HG03060 (cell line): ENCODE data around the gene GRB14.
"Not testable (repeated sequence)": the region's sequence is repeated elsewhere in the genome, so short reads cannot be mapped to it uniquely, and the experiment has no call there.

ENCODE experiments used
- ATAC-seq: cut with Tn5 transposase; IDR thresholded peaks from one replicate; pipeline ENCODE4 v1.9.1; 2021; ENCODE audit warnings: low read depth, moderate number of reproducible peaks; ENCODE audit not compliant: unreplicated experiment

Gene GRB14

GRCh38 chr2:164504253-164504652, 117.0 kb downstream of the GRB14 start:
- ATAC-seq = no peak

- no peak for ATAC-seq
Measured at GRCh38 chr2:164498836-164499235, 122.4 kb downstream of the GRB14 start.

GRCh38 chr2:164496881-164497280, 124.4 kb downstream of the GRB14 start:
- ATAC-seq = no peak

- no peak for ATAC-seq
Measured at GRCh38 chr2:164496421-164496820, 124.9 kb downstream of the GRB14 start.

- ATAC-seq = no peak
Measured at GRCh38 chr2:164495491-164496223, 125.6 kb downstream of the GRB14 start.

GRCh38 chr2:164485541-164485940, 135.7 kb downstream of the GRB14 start:
- ATAC-seq = no peak

GRCh38 chr2:164479460-164479859, 141.8 kb downstream of the GRB14 start:
- no peak for ATAC-seq

GRCh38 chr2:164478205-164478604, 143.1 kb downstream of the GRB14 start:
- no peak for ATAC-seq

GRCh38 chr2:164474873-164475272, 146.4 kb downstream of the GRB14 start:
- ATAC-seq = no peak

GRCh38 chr2:164473021-164473420, 148.3 kb downstream of the GRB14 start:
- ATAC-seq = no peak

GRCh38 chr2:164465047-164465446, 156.2 kb downstream of the GRB14 start:
- not testable (repeated sequence) for ATAC-seq

GRCh38 chr2:164464376-164464775, 156.9 kb downstream of the GRB14 start:
- no peak for ATAC-seq

GRCh38 chr2:164458792-164459191, 162.5 kb downstream of the GRB14 start:
- ATAC-seq = no peak

- ATAC-seq = no peak
Measured at GRCh38 chr2:164457271-164457670, 164.0 kb downstream of the GRB14 start.

GRCh38 chr2:164456619-164457018, 164.7 kb downstream of the GRB14 start:
- no peak for ATAC-seq

- no peak for ATAC-seq
Measured at GRCh38 chr2:164453656-164454305, 167.5 kb downstream of the GRB14 start.

GRCh38 chr2:164450278-164450677, 171.0 kb downstream of the GRB14 start:
- no peak for ATAC-seq

GRCh38 chr2:164449706-164450105, 171.6 kb downstream of the GRB14 start:
- no peak for ATAC-seq

- no peak for ATAC-seq
Measured at GRCh38 chr2:164447660-164448059, 173.6 kb downstream of the GRB14 start.
